Karpas-422 (cell line): Measurements from ENCODE around the gene KCNN1. TPM values are rescaled to one million over a fixed set of nuclear protein-coding genes. Genes with fewer than 3 reads are reported as not detected.
"Not testable (repeated sequence)": the region's sequence is repeated elsewhere in the genome, so short reads cannot be mapped to it uniquely, and the experiment has no call there.

ENCODE experiments used
- DNase-seq: peaks from one replicate; pipeline ENCODE4 v3.0.0-alpha.2; 2015
- H2AFZ ChIP-seq: fragments of 200-600 bp; sonication (generic); 2 replicates; pipeline ENCODE4 v1.6.1; 2014; ENCODE audit warnings: antibody characterized with exemption, low read length, mixed read lengths
- H3K27ac ChIP-seq: fragments of 200-600 bp; sonication (generic); 2 replicates; pipeline ENCODE4 v1.5.1; 2014; ENCODE audit warnings: mild to moderate bottlenecking, low read length, moderate library complexity
- H3K27me3 ChIP-seq: fragments of 200-600 bp; sonication (generic); 2 replicates; pipeline ENCODE4 v1.6.1; 2014; ENCODE audit warnings: low read length, mixed read lengths
- H3K36me3 ChIP-seq: fragments of 200-600 bp; sonication (generic); 2 replicates; pipeline ENCODE4 v1.6.1; 2014; ENCODE audit warnings: low read length, mixed read lengths; ENCODE audit not compliant: insufficient read depth
- H3K4me1 ChIP-seq: fragments of 200-600 bp; sonication (generic); 2 replicates; pipeline ENCODE4 v1.6.1; 2014; ENCODE audit warnings: mild to moderate bottlenecking, low read length, mixed read lengths
- H3K4me2 ChIP-seq: fragments of 200-600 bp; sonication (generic); 2 replicates; pipeline ENCODE4 v1.6.1; 2014; ENCODE audit warnings: low read length, low read depth, mild to moderate bottlenecking; ENCODE audit not compliant: poor library complexity, severe bottlenecking
- H3K4me3 ChIP-seq: fragments of 200-600 bp; sonication (generic); 2 replicates; pipeline ENCODE4 v1.5.1; 2014; ENCODE audit warnings: mild to moderate bottlenecking, antibody characterized with exemption, low read length, mixed read lengths
- H3K79me2 ChIP-seq: fragments of 200-600 bp; sonication (generic); 2 replicates; pipeline ENCODE4 v1.6.1; 2014; ENCODE audit warnings: mild to moderate bottlenecking, low read length, mixed read lengths
- H3K9ac ChIP-seq: fragments of 200-600 bp; sonication (generic); 2 replicates; pipeline ENCODE4 v1.6.0; 2014; ENCODE audit warnings: low read length
- H3K9me2 ChIP-seq: fragments of 200-600 bp; sonication (generic), shearing (Covaris generic); replicated peaks from 2 replicates; pipeline ENCODE4 v1.6.0; 2014; ENCODE audit warnings: mild to moderate bottlenecking, low read length, moderate library complexity; ENCODE audit not compliant: insufficient read depth
- H3K9me3 ChIP-seq: fragments of 300-700, 200-600 bp; sonication (generic); 2 replicates; pipeline ENCODE4 v1.6.1; 2014; ENCODE audit warnings: low read length, mixed read lengths
- H4K20me1 ChIP-seq: fragments of 200-600 bp; sonication (generic); 2 replicates; pipeline ENCODE4 v1.6.1; 2014; ENCODE audit warnings: mild to moderate bottlenecking, antibody characterized with exemption, low read length, low read depth; ENCODE audit not compliant: insufficient read depth
- total RNA-seq: library from RNA; depleted of rRNA; stranded (reverse); fragments of >200 nt; shearing (Covaris generic); gene quantifications from 2 replicates; pipeline ENCODE4 v1.2.3, GENCODE V29; 2014; ENCODE audit warnings: low replicate concordance

The KCNN1 gene
- total RNA-seq, 1 experiment from 2014 or later, result not detected

DNA sequence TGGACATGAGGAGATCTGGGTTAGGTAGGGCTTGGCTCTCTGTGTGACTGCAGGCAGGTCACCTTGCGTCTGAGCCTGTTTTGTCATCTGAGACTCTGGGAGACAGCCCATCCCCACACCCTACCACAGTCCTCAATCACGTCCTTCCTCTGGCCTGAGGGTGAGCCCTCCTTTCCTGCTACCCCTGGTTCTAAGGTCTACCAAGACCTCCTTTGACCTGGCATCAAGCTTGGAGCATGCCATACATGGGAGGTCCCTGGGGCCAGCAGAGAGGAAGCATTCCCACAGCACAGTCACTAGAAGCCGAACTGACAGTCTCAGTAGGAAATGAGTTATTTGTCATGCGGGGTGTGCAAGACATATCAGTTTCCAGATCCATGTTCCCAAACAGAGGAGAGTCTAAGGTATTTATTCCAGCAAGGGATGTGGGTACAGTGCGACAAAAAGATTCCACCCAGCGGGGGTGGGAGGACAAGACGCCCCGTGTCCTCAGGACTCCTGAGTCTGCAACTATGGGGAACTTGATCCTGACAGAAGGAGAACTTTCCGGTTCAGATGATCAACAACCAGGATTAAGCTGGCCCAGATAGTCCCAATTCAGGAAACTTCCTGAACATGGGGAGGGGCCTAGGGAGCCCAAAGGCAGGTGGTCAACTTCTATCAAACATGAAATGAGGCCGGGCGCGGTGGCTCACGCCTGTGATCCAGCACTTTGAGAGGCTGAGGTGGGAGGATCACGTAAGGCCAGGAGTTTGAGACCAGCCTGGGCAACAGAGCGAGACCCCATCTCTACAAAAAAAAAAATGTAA lies 50.6 kb downstream of the KCNN1 start:
- H3K9me3 ChIP-seq, result no peaks in the 10 kb centered on the region
- H3K79me2 ChIP-seq, result no peaks in the 10 kb centered on the region
- H3K27ac ChIP-seq, result no peak overlapping the region
- no peak overlapping the region for H3K4me2 ChIP-seq
- peaks cover 10% of the 10 kb centered on the region for H3K4me1 ChIP-seq
- no peaks in the 10 kb centered on the region for H3K27me3 ChIP-seq
- H2AFZ ChIP-seq, result no peak overlapping the region
- H4K20me1 ChIP-seq, result no peaks in the 10 kb centered on the region
- no peak overlapping the region for H3K9ac ChIP-seq
- H3K9me2 ChIP-seq, result no peaks in the 10 kb centered on the region
- no peak overlapping the region for H3K4me3 ChIP-seq
- DNase-seq, result no peak
- H3K36me3 ChIP-seq, result no peaks in the 10 kb centered on the region; the same call in 1 of the 2 replicates

DNA sequence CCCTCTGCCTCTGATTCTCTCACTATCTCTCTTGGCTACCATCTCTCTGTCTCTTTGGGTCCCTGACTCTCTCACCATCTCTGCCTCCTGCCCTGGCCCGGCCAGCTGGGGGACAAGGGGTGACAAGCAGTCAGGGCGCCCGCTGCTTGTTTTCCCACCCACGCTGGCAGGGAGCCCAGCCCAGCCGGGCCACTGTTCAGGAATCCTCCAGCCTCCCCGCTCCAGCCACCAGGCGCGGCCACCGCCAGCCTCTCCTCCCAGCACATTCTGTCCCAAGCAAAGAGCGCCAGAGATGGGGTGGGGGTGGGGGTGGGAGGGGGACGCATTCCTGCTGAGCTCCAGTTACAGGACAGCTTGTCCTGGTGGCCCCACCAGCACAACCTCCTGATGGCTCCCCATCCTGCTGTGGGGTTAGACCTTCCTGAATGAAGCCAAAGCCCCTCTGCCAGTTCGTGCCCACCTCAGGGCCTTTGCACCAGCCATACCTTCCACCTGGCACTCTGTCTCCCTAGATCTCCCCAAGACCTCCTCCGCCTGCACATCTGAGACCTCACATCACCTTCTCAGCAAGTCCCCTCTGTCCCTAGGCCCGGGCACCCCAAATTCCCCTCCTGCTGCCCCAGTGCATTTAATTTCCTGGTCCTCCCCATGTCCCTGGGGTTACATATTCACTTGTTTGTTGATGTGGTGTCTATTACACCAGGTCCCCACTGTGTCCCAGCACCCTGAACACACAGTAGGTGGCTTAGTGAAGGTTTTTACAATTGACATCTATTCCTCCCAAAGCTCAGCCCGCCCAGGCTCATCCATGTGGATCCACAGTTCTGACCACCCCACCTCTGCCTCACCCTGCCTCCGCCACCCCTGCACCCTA lies 53.5 kb downstream of the KCNN1 start:
- Histone ChIP-seq H3K4me1 (peaks cover 19% of the 10 kb centered on the region), H3K36me3 (no peaks in the 10 kb centered on the region), H4K20me1 (no peaks in the 10 kb centered on the region), H3K4me3 (no peak overlapping the region), H2AFZ (peak overlapping the region; percentile 27; the same call in 1 of the 2 replicates), H3K9me3 (no peaks in the 10 kb centered on the region), H3K4me2 (no peak overlapping the region), H3K27me3 (no peaks in the 10 kb centered on the region), H3K27ac (no peak overlapping the region), H3K9ac (no peak overlapping the region), H3K9me2 (no peaks in the 10 kb centered on the region), H3K79me2 (no peaks in the 10 kb centered on the region)
- DNase-seq, result no peak

DNA sequence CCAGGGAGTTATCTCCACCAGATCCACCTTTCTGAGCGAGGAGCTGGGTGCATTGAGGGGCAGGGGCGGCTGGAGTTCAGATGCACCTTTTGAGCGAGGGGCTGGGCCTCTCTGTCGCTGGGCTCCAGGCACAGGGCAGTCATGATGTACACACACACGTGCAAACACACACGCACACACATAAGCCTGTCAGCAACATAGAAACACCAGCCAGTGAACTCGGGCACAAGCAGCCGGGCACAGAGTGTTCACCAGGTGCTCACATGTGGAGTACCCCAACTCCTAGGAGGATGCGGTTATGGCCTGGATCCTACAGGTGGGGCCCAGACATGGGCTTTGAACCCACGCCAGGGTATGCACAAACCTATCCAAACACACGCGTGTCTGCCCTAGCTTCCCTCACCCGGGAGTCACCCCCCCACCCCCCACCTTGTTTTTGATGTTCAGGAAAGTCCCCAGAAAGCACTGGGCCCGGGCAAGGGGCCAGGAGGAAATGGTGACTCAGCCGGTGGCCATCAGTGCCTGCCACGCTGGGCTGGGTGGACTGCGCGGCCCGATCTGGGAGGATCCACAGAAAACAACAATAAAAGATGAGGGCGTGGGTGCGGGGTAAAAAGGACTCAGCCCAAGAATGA lies 54.3 kb downstream of the KCNN1 start:
- Histone ChIP-seq H3K4me1 (peaks cover 19% of the 10 kb centered on the region), H4K20me1 (no peaks in the 10 kb centered on the region)

DNA sequence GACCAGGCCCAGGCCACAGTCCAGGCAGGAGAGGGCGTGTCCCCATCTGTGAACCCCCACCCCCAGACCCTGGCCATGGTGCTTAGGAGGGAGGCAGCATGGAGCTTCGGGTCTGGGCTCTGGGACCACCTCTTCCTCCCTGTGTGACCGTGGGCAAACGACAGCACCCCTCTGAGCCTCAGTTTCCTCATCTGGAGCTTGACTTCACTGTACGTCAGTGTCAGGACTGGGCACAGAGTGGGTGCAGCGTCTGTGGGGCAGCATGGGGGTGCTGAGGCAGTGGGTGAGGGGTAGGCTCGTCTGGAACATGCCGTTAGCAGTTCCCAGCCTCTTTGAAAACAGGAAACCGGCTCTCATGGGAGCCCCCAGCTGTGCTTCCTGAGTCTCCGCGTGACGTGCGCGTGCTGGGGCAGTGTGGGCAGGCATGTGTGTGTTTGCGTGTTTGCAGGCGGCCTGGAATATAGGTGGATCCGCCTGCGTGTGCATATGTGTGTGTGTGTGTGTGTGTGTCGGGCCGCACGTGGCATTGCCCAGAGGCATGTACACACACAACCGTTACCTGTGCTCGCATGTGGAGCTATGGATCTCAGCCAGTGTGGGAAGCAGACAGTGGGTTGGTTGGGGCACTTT lies 56.8 kb downstream of the KCNN1 start:
- H3K36me3 ChIP-seq, result no peaks in the 10 kb centered on the region
- no peaks in the 10 kb centered on the region for H3K9me3 ChIP-seq
- DNase-seq, result no peak
- H3K4me3 ChIP-seq, result no peak overlapping the region; the same call in 1 of the 2 replicates
- no peak overlapping the region for H2AFZ ChIP-seq
- no peaks in the 10 kb centered on the region for H4K20me1 ChIP-seq
- no peak overlapping the region for H3K27ac ChIP-seq
- H3K4me2 ChIP-seq, result peak overlapping the region; percentile 15
- H3K9me2 ChIP-seq, result no peaks in the 10 kb centered on the region
- no peak overlapping the region; the same call in 1 of the 2 replicates for H3K9ac ChIP-seq
- peaks cover 19% of the 10 kb centered on the region for H3K4me1 ChIP-seq
- H3K27me3 ChIP-seq, result no peaks in the 10 kb centered on the region
- H3K79me2 ChIP-seq, result no peaks in the 10 kb centered on the region

More for the DNA sequence above, 54.3 kb downstream of the KCNN1 start:
- Histone ChIP-seq H3K27me3 (no peaks in the 10 kb centered on the region), H3K36me3 (no peaks in the 10 kb centered on the region), H3K9ac (peak overlapping the region; percentile 72), H3K9me2 (no peaks in the 10 kb centered on the region), H3K4me2 (peak overlapping the region; percentile 71), H3K4me3 (peak overlapping the region; percentile 59), H2AFZ (peak overlapping the region; percentile 27; the same call in 1 of the 2 replicates), H3K9me3 (no peaks in the 10 kb centered on the region), H3K79me2 (no peaks in the 10 kb centered on the region), H3K27ac (no peak overlapping the region)
- DNase-seq, result peak; percentile 44

DNA sequence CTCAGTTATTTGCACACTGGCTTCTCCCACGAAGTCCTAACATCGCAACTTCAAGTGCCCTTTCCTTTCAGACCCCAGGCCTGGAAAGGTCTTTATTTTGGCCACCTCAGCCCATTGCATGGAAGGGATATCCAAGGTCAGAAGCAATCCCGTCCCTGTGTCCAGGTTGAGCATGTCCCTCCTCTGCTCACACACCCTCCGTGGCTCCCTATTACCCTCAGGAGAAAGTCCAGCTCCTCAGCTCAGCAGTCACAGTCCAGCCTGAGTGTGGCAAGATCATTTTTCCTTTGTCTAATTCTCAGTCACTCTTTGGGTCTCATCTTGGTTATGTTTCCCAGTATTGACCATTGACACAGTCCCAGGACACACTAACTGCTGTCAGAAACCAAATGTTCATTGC lies 60.2 kb downstream of the KCNN1 start:
- DNase-seq, result no peak
- H3K27ac ChIP-seq, result no peak overlapping the region
- H3K4me1 ChIP-seq, result peaks cover 12% of the 10 kb centered on the region
- no peak overlapping the region for H3K9ac ChIP-seq
- H2AFZ ChIP-seq, result no peak overlapping the region
- no peak overlapping the region for H3K4me2 ChIP-seq
- H3K36me3 ChIP-seq, result no peaks in the 10 kb centered on the region
- no peaks in the 10 kb centered on the region for H3K9me3 ChIP-seq
- H3K4me3 ChIP-seq, result no peak overlapping the region
- H4K20me1 ChIP-seq, result no peaks in the 10 kb centered on the region
- no peaks in the 10 kb centered on the region for H3K79me2 ChIP-seq
- H3K9me2 ChIP-seq, result no peaks in the 10 kb centered on the region
- H3K27me3 ChIP-seq, result no peaks in the 10 kb centered on the region

DNA sequence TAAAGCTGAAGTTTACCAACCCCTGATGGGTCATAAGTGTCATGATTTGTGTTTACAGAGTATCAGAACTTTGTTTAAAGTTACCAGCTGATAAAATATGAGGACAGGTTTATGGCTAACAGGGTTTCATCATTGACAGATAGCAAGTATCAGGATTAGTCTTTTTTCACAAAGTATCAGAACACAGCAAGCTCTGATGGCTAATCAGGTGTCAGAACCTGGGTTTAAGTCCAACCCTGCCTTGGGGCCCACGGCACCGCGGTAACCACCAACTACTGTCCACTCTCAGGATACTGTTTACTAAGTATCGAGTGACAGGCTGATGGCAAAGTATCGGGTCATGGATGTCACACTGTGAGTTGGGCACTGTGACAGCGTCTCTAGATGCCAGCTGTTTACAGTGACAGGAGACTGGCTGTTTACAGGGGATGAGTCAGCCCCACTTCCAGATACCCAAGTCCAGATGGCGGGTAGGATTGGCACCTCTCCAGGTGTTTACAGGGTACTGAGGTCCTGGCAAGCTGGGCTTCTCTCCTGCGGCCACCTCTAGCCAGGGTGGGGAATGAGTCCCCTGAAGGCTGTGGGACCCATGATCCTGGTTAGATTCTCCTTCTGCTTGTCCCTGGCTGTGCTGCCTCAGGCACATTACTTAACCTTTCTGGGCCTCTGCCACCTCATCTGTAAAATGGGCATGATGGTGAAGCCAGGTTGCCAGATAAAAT lies 62.9 kb downstream of the KCNN1 start:
- no peak overlapping the region for H2AFZ ChIP-seq
- H3K4me2 ChIP-seq, result no peak overlapping the region
- no peaks in the 10 kb centered on the region for H3K36me3 ChIP-seq
- no peaks in the 10 kb centered on the region for H3K9me2 ChIP-seq
- H3K27ac ChIP-seq, result no peak overlapping the region
- H3K4me3 ChIP-seq, result no peak overlapping the region
- no peaks in the 10 kb centered on the region for H3K27me3 ChIP-seq
- no peaks in the 10 kb centered on the region for H4K20me1 ChIP-seq
- no peaks in the 10 kb centered on the region for H3K4me1 ChIP-seq
- DNase-seq, result no peak
- H3K79me2 ChIP-seq, result no peaks in the 10 kb centered on the region
- no peak overlapping the region for H3K9ac ChIP-seq
- H3K9me3 ChIP-seq, result no peaks in the 10 kb centered on the region

DNA sequence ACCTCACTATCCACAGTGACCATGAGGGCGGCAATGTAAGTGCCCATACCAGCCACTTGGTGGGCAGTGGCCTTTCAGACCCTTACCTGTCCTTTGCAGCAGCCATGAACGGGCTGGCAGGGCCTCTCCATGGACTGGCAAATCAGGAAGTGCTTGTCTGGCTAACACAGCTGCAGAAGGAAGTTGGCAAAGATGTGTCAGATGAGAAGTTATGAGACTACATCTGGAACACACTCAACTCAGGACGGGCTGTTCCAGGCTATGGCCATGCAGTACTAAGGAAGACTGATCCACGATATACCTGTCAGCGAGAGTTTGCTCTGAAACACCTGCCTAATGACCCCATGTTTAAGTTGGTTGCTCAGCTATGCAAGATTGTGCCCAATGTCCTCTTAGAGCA lies 64.5 kb downstream of the KCNN1 start:
- H3K4me1 ChIP-seq, H3K9me3 ChIP-seq, H3K9me2 ChIP-seq, H3K4me2 ChIP-seq, H2AFZ ChIP-seq, H3K27ac ChIP-seq, H3K9ac ChIP-seq, H3K27me3 ChIP-seq, H3K4me3 ChIP-seq, H3K79me2 ChIP-seq, H4K20me1 ChIP-seq, DNase-seq, H3K36me3 ChIP-seq: not testable (repeated sequence)
